ENCODE measurements around the gene SORBS2.

SORBS2 gene

GRCh38 chr4:185799442-185799841 lies 12.6 kb downstream of the SORBS2 start:
- no peak for DNase-seq

- no peak for DNase-seq
Measured at GRCh38 chr4:185797596-185798338, 14.2 kb downstream of the SORBS2 start.

- DNase-seq: no peak
Measured at GRCh38 chr4:185797018-185797417, 15.0 kb downstream of the SORBS2 start.

GRCh38 chr4:185796176-185796575 lies 15.8 kb downstream of the SORBS2 start:
- DNase-seq: peak; percentile 36

- DNase-seq: no peak
Measured at GRCh38 chr4:185794637-185795036, 17.4 kb downstream of the SORBS2 start.

- DNase-seq: no peak
Measured at GRCh38 chr4:185793716-185794115, 18.3 kb downstream of the SORBS2 start.

- DNase-seq: no peak
Measured at GRCh38 chr4:185793116-185793485, 18.9 kb downstream of the SORBS2 start.

GRCh38 chr4:185792384-185793115 lies 19.4 kb downstream of the SORBS2 start:
- DNase-seq: peak; percentile 45

GRCh38 chr4:185787926-185788679 lies 23.9 kb downstream of the SORBS2 start:
- no peak for DNase-seq

- no peak for DNase-seq
Measured at GRCh38 chr4:185786422-185786821, 25.6 kb downstream of the SORBS2 start.

- DNase-seq: no peak
Measured at GRCh38 chr4:185783574-185783973, 28.4 kb downstream of the SORBS2 start.

- DNase-seq: no peak
Measured at GRCh38 chr4:185782523-185782922, 29.5 kb downstream of the SORBS2 start.

GRCh38 chr4:185781555-185782215 lies 30.3 kb downstream of the SORBS2 start:
- no peak for DNase-seq

GRCh38 chr4:185780472-185780871 lies 31.5 kb downstream of the SORBS2 start:
- no peak for DNase-seq

- no peak for DNase-seq
Measured at GRCh38 chr4:185779517-185779916, 32.5 kb downstream of the SORBS2 start.

- no peak for DNase-seq
Measured at GRCh38 chr4:185778307-185778706, 33.7 kb downstream of the SORBS2 start.

- no peak for DNase-seq
Measured at GRCh38 chr4:185775792-185776555, 36.0 kb downstream of the SORBS2 start.

- no peak for DNase-seq
Measured at GRCh38 chr4:185774845-185775680, 36.9 kb downstream of the SORBS2 start.

- no peak for DNase-seq
Measured at GRCh38 chr4:185774131-185774653, 37.8 kb downstream of the SORBS2 start.

GRCh38 chr4:185773419-185773818 lies 38.6 kb downstream of the SORBS2 start:
- no peak for DNase-seq
